ENCODE measurements around the gene LYZL6.

GRCh38 chr17:35944151-35944550 is 638 bp upstream of the LYZL6 start:
- TF ChIP-seq EP300 (IDR thresholded peaks at IDR 0.05) = no peak
- TF ChIP-seq CTCF (IDR thresholded peaks at IDR 0.05) = no peak
- no peak for TF ChIP-seq POLR2AphosphoS5 (IDR thresholded peaks at IDR 0.05)
- no peak for TF ChIP-seq POLR2A (IDR thresholded peaks at IDR 0.05; ENCODE audit: low read depth)

Data from esophagus muscularis mucosa (tissue), 4 donors.